ENCODE measurements around the gene MBP.
"Not testable (repeated sequence)": the region's sequence is repeated elsewhere in the genome, so short reads cannot be mapped to it uniquely, and the experiment has no call there.

MBP gene

GRCh38 chr18:76972241-76972640 lies 160.3 kb downstream of the MBP start:
- TF ChIP-seq ZFX (IDR thresholded peaks at IDR 0.05) = no peak
- TF ChIP-seq, protein P1, sequence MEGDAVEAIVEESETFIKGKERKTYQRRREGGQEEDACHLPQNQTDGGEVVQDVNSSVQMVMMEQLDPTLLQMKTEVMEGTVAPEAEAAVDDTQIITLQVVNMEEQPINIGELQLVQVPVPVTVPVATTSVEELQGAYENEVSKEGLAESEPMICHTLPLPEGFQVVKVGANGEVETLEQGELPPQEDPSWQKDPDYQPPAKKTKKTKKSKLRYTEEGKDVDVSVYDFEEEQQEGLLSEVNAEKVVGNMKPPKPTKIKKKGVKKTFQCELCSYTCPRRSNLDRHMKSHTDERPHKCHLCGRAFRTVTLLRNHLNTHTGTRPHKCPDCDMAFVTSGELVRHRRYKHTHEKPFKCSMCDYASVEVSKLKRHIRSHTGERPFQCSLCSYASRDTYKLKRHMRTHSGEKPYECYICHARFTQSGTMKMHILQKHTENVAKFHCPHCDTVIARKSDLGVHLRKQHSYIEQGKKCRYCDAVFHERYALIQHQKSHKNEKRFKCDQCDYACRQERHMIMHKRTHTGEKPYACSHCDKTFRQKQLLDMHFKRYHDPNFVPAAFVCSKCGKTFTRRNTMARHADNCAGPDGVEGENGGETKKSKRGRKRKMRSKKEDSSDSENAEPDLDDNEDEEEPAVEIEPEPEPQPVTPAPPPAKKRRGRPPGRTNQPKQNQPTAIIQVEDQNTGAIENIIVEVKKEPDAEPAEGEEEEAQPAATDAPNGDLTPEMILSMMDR (conservative IDR thresholded peaks at IDR 0.05) = no peak
- no peak overlapping the region for H3K27ac ChIP-seq

DNA sequence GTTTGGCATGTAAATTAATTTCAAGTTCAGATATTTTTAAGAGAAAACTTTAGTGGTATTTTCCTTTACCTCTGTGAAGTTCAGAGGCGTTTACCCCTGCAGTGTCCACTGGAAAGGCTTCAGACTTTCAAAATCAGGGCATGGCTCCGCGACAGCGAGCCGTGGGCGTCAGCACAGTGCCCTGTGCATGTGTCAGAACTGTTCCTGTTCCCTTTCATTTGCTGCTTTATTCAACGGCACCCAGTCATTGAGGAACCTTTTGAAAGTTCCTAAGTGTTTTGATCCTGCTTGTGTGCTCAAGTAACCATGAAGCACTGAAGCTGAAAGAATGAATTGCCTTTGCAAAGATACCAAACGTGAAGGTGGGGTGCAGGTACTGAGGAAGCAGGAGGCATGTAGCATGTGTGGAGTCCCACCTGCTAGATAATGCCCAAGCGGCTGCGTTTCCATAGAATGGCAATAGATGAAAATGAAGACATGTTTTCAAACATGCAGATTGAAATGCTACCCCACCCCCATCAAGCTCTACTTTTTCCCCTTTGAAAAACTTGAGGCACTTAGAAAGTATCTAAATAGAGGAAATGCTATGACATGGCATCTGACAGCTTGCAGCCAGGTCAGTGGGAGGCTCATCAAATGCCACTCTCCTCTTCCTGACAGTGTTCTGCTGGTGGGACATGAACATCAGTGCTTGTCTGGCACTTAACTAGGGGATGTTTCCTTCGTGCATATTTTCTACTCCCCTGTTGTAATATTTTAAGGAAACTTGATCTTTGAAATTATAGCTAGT lies 161.6 kb downstream of the MBP start:
- H3K27ac ChIP-seq = no peak overlapping the region
- TF ChIP-seq, protein P1 (conservative IDR thresholded peaks at IDR 0.05) = no peak
- TF ChIP-seq ZFX (IDR thresholded peaks at IDR 0.05) = no peak

DNA sequence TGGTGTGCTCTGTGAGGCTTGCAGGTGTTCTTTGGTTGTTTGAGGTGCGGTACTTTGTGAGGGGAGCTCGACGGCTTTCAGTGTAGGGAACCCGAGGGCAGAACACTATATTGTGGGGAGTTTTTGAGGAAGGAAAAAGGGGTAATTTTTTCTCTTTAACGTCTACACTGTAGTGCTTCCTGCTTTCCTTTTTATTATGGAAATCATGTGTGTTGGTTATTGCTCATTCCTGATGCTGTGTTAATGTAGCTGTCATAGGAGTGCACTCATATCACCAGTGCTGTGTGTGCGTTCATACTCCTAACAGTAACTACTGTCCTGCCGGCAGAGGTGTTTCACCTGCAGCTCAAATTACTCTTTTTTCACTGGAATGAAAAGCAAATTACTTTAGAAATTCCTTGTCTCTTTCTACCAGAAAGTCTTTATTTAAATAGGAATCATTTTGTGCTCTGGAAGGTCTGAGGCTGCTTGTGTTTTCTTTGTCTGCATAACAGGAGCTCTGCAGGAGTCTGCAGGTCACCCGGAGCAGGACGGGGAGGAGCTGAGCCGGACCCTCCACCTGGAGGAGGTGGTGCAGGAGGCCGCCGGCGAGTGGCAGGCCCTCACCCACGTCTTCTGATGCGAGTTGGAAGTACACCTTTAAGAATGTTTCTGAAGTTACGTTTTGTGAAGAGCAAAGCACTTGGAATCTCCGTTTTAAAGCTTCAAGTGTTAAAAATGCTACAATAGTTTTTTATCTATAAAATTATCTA lies 164.7 kb downstream of the MBP start:
- H3K27ac ChIP-seq = no peak overlapping the region
- TF ChIP-seq, protein P1 (conservative IDR thresholded peaks at IDR 0.05) = no peak
- no peak for TF ChIP-seq ZFX (IDR thresholded peaks at IDR 0.05)

GRCh38 chr18:76967299-76967698 lies 165.3 kb downstream of the MBP start:
- H3K27ac ChIP-seq = not testable (repeated sequence)

GRCh38 chr18:76965555-76966151 lies 166.9 kb downstream of the MBP start:
- H3K27ac ChIP-seq = not testable (repeated sequence)

GRCh38 chr18:76963936-76964335 lies 168.6 kb downstream of the MBP start:
- H3K27ac ChIP-seq = no peak overlapping the region
- no peak for TF ChIP-seq ZFX (IDR thresholded peaks at IDR 0.05)
- TF ChIP-seq, protein P1 (conservative IDR thresholded peaks at IDR 0.05) = no peak

DNA sequence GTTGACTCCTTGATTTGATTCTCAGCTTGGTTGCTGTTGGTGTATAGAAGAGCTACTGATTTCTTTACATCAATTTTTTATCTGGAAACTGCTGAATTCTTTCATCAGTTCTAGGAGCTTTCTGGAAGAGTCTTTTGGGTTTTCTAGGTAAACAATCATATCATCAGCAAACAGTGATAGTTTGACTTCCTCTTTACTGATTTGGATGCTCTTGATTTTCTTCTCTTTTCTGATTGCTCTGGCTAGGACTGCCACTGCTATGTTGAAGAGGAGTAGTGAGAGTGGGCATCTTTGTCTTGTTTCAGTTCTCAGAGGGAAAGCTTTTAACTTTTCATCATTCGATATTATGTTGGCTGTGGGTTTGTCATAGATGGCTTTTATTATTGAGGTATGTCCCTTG lies 169.7 kb downstream of the MBP start:
- TF ChIP-seq ZFX (IDR thresholded peaks at IDR 0.05) = no peak
- TF ChIP-seq, protein P1 (conservative IDR thresholded peaks at IDR 0.05) = no peak

GRCh38 chr18:76960528-76961035 lies 172.0 kb downstream of the MBP start:
- no peak overlapping the region for H3K27ac ChIP-seq
- TF ChIP-seq, protein P1 (conservative IDR thresholded peaks at IDR 0.05) = no peak
- no peak for TF ChIP-seq ZFX (IDR thresholded peaks at IDR 0.05)

More for the DNA sequence above, 169.7 kb downstream of the MBP start:
- H3K27ac ChIP-seq = no peak overlapping the region

Data from C4-2B (cell line).